CD4-positive, CD25-positive, alpha-beta regulatory T cell (primary cell): ENCODE data around the gene TSHR. TPM values are rescaled to one million over a fixed set of nuclear protein-coding genes. Genes with fewer than 3 reads are reported as not detected.
A peak's percentile ranks its signal among the peaks of the same experiment; 100 is the strongest.

Source experiments
- ATAC-seq, 2 donors: fragments of 150-1000 bp; cut with Tn5 transposase; one replicate each; pipeline ENCODE4 v1.10.0; 2021; ENCODE audit warnings: low read depth in 2 of 2, moderate number of reproducible peaks in 2 of 2, moderate library complexity in 1 of 2
- DNase-seq, 3 donors: peaks; one replicate each; pipeline versions ENCODE4 v3.0.0 to v3.0.0-alpha.2; 2012 to 2022; ENCODE audit warnings: mixed read lengths in 1 of 3
- H3K27ac ChIP-seq: one replicate; pipeline ENCODE4 v1.7.0; 2013; ENCODE audit warnings: mild to moderate bottlenecking, low read length; ENCODE audit not compliant: insufficient read depth, poor library complexity, severe bottlenecking
- H3K27me3 ChIP-seq: one replicate; pipeline ENCODE4 v1.7.0; 2013; ENCODE audit warnings: low read length; ENCODE audit not compliant: control insufficient read depth, insufficient read depth
- H3K36me3 ChIP-seq: one replicate; pipeline ENCODE4 v1.7.0; 2013; ENCODE audit warnings: mild to moderate bottlenecking, low read length, moderate library complexity; ENCODE audit not compliant: control insufficient read depth, insufficient read depth
- H3K4me1 ChIP-seq: 2 replicates; pipeline ENCODE4 v1.7.0; 2013; ENCODE audit warnings: mild to moderate bottlenecking, low read length; ENCODE audit not compliant: insufficient read depth, control insufficient read depth, poor library complexity, severe bottlenecking
- H3K4me3 ChIP-seq: one replicate; pipeline ENCODE4 v1.7.0; 2013; ENCODE audit warnings: low read depth, mild to moderate bottlenecking, low read length, moderate library complexity
- H3K9me3 ChIP-seq, 2 experiments: 1 replicate in 1 of 2; 2 replicates in 1 of 2; pipeline ENCODE4 v1.7.0; 2013; ENCODE audit warnings: low read length in 2 of 2, mild to moderate bottlenecking in 1 of 2, moderate library complexity in 1 of 2; ENCODE audit not compliant: control insufficient read depth in 2 of 2
- H3K27ac Mint-ChIP-seq, 3 donors: one replicate each; pipeline ENCODE4 v1.8.0; 2020 to 2022; ENCODE audit warnings: mild to moderate bottlenecking in 3 of 3, mixed read lengths in 3 of 3, moderate library complexity in 2 of 3
- H3K27me3 Mint-ChIP-seq: one replicate; pipeline ENCODE4 v1.8.0; 2022; ENCODE audit warnings: mild to moderate bottlenecking, mixed read lengths
- H3K36me3 Mint-ChIP-seq: one replicate; pipeline ENCODE4 v1.8.0; 2020; ENCODE audit warnings: mixed read lengths
- H3K4me1 Mint-ChIP-seq, 4 donors: one replicate each; pipeline ENCODE4 v1.8.0; 2020 to 2022; ENCODE audit warnings: mixed read lengths in 4 of 4, mild to moderate bottlenecking in 1 of 4
- H3K4me3 Mint-ChIP-seq, 4 donors: one replicate each; pipeline ENCODE4 v1.8.0; 2020 to 2022; ENCODE audit warnings: mild to moderate bottlenecking in 4 of 4, mixed read lengths in 4 of 4, moderate library complexity in 3 of 4
- H3K9me3 Mint-ChIP-seq, 7 donors: one replicate each; pipeline ENCODE4 v1.8.0; 2020 to 2022; ENCODE audit warnings: mixed read lengths in 7 of 7, mild to moderate bottlenecking in 3 of 7, moderate library complexity in 2 of 7
- polyA plus RNA-seq, 4 donors: library from polyadenylated mRNA; unstranded; fragments of 300-500 nt; fragmentation: Illumina TruSeq; gene quantifications; one replicate each; pipeline ENCODE4 v1.2.3, GENCODE V29; 2021
- total RNA-seq: library from RNA; stranded (reverse); gene quantifications from one replicate; pipeline ENCODE4 v1.2.3, GENCODE V29; 2022

Gene TSHR
- total and polyA plus RNA-seq, 5 donors from 2014 or later = 4.4 to 19.3 (median 16.0) TPM

DNA sequence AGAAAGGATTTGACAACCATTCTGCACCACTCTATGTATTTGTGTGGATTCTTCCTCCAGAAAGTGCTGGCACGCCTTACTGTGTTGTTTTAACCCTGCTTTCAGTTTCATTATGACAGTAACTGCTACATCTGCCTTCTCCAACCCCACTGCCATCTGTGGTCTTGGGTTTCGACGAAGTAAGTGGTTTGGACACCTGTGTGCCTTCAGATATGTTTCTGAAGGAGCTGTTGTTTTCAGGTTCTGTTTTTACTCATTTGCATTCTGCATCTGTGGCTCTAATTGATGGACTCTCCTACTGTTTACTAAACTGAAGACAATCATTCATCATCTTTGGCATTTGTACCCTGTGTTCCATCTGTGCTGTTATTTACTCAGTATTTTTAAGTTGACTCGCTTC is 4.1 kb downstream of the TSHR start:
- peaks cover 24 to 63% (median 51%) of the 10 kb centered on the region in 4 donors for H3K4me1 Mint-ChIP-seq
- peak overlapping the region; percentile 90 for H3K27ac ChIP-seq
- DNase-seq = peak; percentile 56 to 97 (median 82)
- peaks cover 0 to 2% (median 0%) of the 10 kb centered on the region in 7 donors for H3K9me3 Mint-ChIP-seq
- no peaks in the 10 kb centered on the region for H3K27me3 ChIP-seq
- peaks cover 4% of the 10 kb centered on the region for H3K36me3 Mint-ChIP-seq
- H3K9me3 ChIP-seq = no peaks in the 10 kb centered on the region
- H3K27me3 Mint-ChIP-seq = peaks cover 4% of the 10 kb centered on the region
- H3K27ac Mint-ChIP-seq = peak overlapping the region; percentile 87 to 94 (median 88)
- H3K4me1 ChIP-seq = peaks cover 60% of the 10 kb centered on the region
- H3K36me3 ChIP-seq = no peaks in the 10 kb centered on the region
- H3K4me3 ChIP-seq = peak overlapping the region; percentile 83
- peak overlapping the region; percentile 62 to 99 (median 84) for H3K4me3 Mint-ChIP-seq
- peak; percentile 93 to 94 for ATAC-seq

GRCh38 chr14:80965037-80965436 is 9.6 kb downstream of the TSHR start:
- no peak overlapping the region for H3K4me3 Mint-ChIP-seq

GRCh38 chr14:80973931-80974641 is 18.7 kb downstream of the TSHR start:
- H3K9me3 Mint-ChIP-seq = no peaks in the 10 kb centered on the region
- H3K36me3 ChIP-seq = no peaks in the 10 kb centered on the region
- H3K4me3 ChIP-seq = peak overlapping the region; percentile 7
- no peaks in the 10 kb centered on the region for H3K9me3 ChIP-seq
- H3K27me3 Mint-ChIP-seq = no peaks in the 10 kb centered on the region
- H3K4me1 Mint-ChIP-seq = peaks cover 18 to 53% (median 29%) of the 10 kb centered on the region in 4 donors
- H3K27ac Mint-ChIP-seq = peak overlapping the region; percentile 64 to 87 (median 80)
- H3K27me3 ChIP-seq = no peaks in the 10 kb centered on the region
- DNase-seq (peak in 2 of 3 donors; percentile 48 to 49), ATAC-seq (peak in 1 of 2 donors; percentile 13)
- peak overlapping the region in 3 of 4 donors; percentile 18 to 39 (median 27) for H3K4me3 Mint-ChIP-seq
- H3K36me3 Mint-ChIP-seq = no peaks in the 10 kb centered on the region
- peaks cover 26% of the 10 kb centered on the region for H3K4me1 ChIP-seq
- peak overlapping the region; percentile 52 for H3K27ac ChIP-seq

More at GRCh38 chr14:80965037-80965436, 9.6 kb downstream of the TSHR start:
- no peaks in the 10 kb centered on the region for H3K9me3 ChIP-seq
- H3K4me1 ChIP-seq = peaks cover 11% of the 10 kb centered on the region
- H3K36me3 Mint-ChIP-seq = no peaks in the 10 kb centered on the region
- H3K4me1 Mint-ChIP-seq = peaks cover 9 to 16% (median 11%) of the 10 kb centered on the region in 4 donors
- peak overlapping the region in 1 of 3 donors; percentile 42 for H3K27ac Mint-ChIP-seq
- DNase-seq = no peak
- peaks cover 0 to 2% (median 0%) of the 10 kb centered on the region in 7 donors for H3K9me3 Mint-ChIP-seq
- peaks cover 4% of the 10 kb centered on the region for H3K27me3 Mint-ChIP-seq
- no peaks in the 10 kb centered on the region for H3K27me3 ChIP-seq
- H3K4me3 ChIP-seq = no peak overlapping the region
- no peak overlapping the region for H3K27ac ChIP-seq
- no peak for ATAC-seq
- no peaks in the 10 kb centered on the region for H3K36me3 ChIP-seq

DNA sequence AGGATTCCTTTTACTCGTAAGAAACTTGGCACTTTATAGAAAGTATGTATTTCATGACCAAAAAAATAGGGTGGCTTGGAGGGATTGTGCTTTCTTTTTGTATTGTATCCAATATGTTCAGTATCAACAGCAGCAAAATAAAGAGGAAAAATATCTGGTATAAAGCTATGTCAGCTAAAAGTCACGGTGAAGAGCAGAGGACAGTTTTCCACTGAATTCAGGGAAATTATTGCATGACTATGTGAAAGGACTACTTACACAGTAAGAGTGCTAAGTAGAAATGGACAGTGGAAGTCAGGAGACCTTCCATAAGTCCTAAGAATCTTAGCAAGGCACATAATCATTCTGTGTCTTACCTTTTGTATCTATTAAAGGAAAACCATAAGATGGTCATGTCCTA is 19.3 kb downstream of the TSHR start:
- DNase-seq (no peak), ATAC-seq (no peak)
- Histone ChIP-seq H3K27ac (no peak overlapping the region), H3K4me1 (peaks cover 26% of the 10 kb centered on the region), H3K4me3 (no peak overlapping the region), H3K27me3 (no peaks in the 10 kb centered on the region), H3K36me3 (no peaks in the 10 kb centered on the region), H3K9me3 (no peaks in the 10 kb centered on the region)
- H3K9me3 Mint-ChIP-seq = no peaks in the 10 kb centered on the region
- no peaks in the 10 kb centered on the region for H3K27me3 Mint-ChIP-seq
- no peak overlapping the region for H3K4me3 Mint-ChIP-seq
- H3K27ac Mint-ChIP-seq = peak overlapping the region in 1 of 3 donors; percentile 10
- no peaks in the 10 kb centered on the region for H3K36me3 Mint-ChIP-seq
- H3K4me1 Mint-ChIP-seq = peaks cover 20 to 55% (median 31%) of the 10 kb centered on the region in 4 donors

DNA sequence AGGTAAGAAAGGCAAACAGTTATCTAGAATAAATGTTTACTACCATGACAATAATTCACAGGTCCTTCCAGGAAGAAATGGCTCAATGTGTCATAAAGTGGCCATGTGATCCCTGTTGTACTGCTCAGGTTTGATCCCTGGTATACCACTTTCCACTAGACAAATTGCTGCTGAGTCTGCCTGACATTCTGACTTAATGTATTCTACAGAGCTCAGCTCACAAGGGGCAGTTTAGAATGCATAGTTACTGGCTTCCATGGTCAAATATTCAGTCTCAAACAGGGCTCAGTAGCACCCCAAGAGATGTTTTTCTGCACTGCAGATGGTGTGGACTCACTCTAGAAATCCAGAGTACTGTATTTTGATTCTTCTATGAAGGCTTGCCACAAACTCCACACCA is 21.8 kb downstream of the TSHR start:
- no peaks in the 10 kb centered on the region for H3K27me3 ChIP-seq
- Mint-ChIP-seq H3K9me3 (no peaks in the 10 kb centered on the region), H3K27me3 (no peaks in the 10 kb centered on the region), H3K36me3 (no peaks in the 10 kb centered on the region), H3K4me1 (peaks cover 23 to 52% (median 33%) of the 10 kb centered on the region in 4 donors), H3K27ac (peak overlapping the region; percentile 13 to 70 (median 64)), H3K4me3 (peak overlapping the region in 2 of 4 donors; percentile 5 to 43)
- H3K36me3 ChIP-seq = no peaks in the 10 kb centered on the region
- no peak overlapping the region for H3K4me3 ChIP-seq
- peaks cover 26% of the 10 kb centered on the region for H3K4me1 ChIP-seq
- H3K9me3 ChIP-seq = no peaks in the 10 kb centered on the region
- no peak overlapping the region for H3K27ac ChIP-seq
- no peak for ATAC-seq
- peak in 1 of 3 donors; percentile 48 for DNase-seq

- DNase-seq (peak in 2 of 3 donors; percentile 12 to 92), ATAC-seq (peak; percentile 86 to 87)
- Histone ChIP-seq H3K36me3 (no peaks in the 10 kb centered on the region), H3K4me3 (peak overlapping the region; percentile 17), H3K27me3 (no peaks in the 10 kb centered on the region), H3K27ac (peak overlapping the region; percentile 53), H3K9me3 (no peaks in the 10 kb centered on the region), H3K4me1 (peaks cover 26% of the 10 kb centered on the region)
- Mint-ChIP-seq H3K36me3 (no peaks in the 10 kb centered on the region), H3K9me3 (no peaks in the 10 kb centered on the region), H3K27ac (peak overlapping the region; percentile 13 to 75 (median 74)), H3K27me3 (no peaks in the 10 kb centered on the region), H3K4me3 (peak overlapping the region in 3 of 4 donors; percentile 7 to 44 (median 27)), H3K4me1 (peaks cover 23 to 49% (median 31%) of the 10 kb centered on the region in 4 donors)
These were observed 23.0 kb downstream of the TSHR start for GRCh38 chr14:80978403-80978802.

GRCh38 chr14:80979951-80980350 is 24.5 kb downstream of the TSHR start:
- H3K27me3 ChIP-seq = no peaks in the 10 kb centered on the region
- Mint-ChIP-seq H3K36me3 (no peaks in the 10 kb centered on the region), H3K9me3 (no peaks in the 10 kb centered on the region), H3K27me3 (no peaks in the 10 kb centered on the region), H3K4me3 (no peak overlapping the region), H3K4me1 (peaks cover 18 to 35% (median 26%) of the 10 kb centered on the region in 4 donors), H3K27ac (no peak overlapping the region)
- no peaks in the 10 kb centered on the region for H3K36me3 ChIP-seq
- no peak for DNase-seq
- H3K27ac ChIP-seq = no peak overlapping the region
- H3K4me3 ChIP-seq = no peak overlapping the region
- peaks cover 17% of the 10 kb centered on the region for H3K4me1 ChIP-seq
- no peak for ATAC-seq
- H3K9me3 ChIP-seq = no peaks in the 10 kb centered on the region
